Upper lobe of right lung (tissue), 1 donor: ENCODE data around the gene ZCCHC2. TPM values are rescaled to one million over a fixed set of nuclear protein-coding genes. Genes with fewer than 3 reads are reported as not detected.

ENCODE experiments used
- ATAC-seq: fragments of 200-7000 bp; cut with Tn5 transposase; one replicate; pipeline ENCODE4 v1.9.1; 2020; ENCODE audit warnings: mild to moderate bottlenecking, moderate library complexity
- DNase-seq: peaks from one replicate; pipeline ENCODE4 v3.0.0-alpha.2; 2020
- H3K27ac ChIP-seq: fragments of 200-600 bp; one replicate; pipeline ENCODE4 v1.8.0; 2022
- H3K27me3 ChIP-seq: fragments of 200-600 bp; one replicate; pipeline ENCODE4 v1.8.0; 2022; ENCODE audit warnings: mild to moderate bottlenecking
- H3K36me3 ChIP-seq: fragments of 200-600 bp; one replicate; pipeline ENCODE4 v1.8.0; 2022
- H3K4me1 ChIP-seq: fragments of 200-600 bp; one replicate; pipeline ENCODE4 v1.8.0; 2022
- H3K4me3 ChIP-seq: fragments of 200-600 bp; one replicate; pipeline ENCODE4 v1.8.0; 2022; ENCODE audit warnings: mild to moderate bottlenecking
- H3K9me3 ChIP-seq: fragments of 200-600 bp; one replicate; pipeline ENCODE4 v1.8.0; 2022
- CTCF ChIP-seq: fragments of 200-600 bp; IDR thresholded peaks from one replicate; pipeline ENCODE4 v1.8.0; 2022; ENCODE audit warnings: antibody characterized with exemption
- intact Hi-C: fragments of 100-400 bp; cut with DNase I; formaldehyde crosslinking; loops from one replicate; pipeline ENCODE4 v1.11.0; 2022
- total RNA-seq: library from RNA; stranded (reverse); fragmentation: NEBNext Ultra II Directional; extraction: Animal tissue kit (Norgen Biotek cat#: 25700); gene quantifications from one replicate; pipeline ENCODE4 v1.2.1, GENCODE V29; 2021
- donor health status: DM: no; HTN: yes; CAD: no; lungs with severe emphysema.

ZCCHC2 gene
- total RNA-seq, 1 donor from 2014 or later: 36.6 TPM

- no peak for TF ChIP-seq CTCF
- Histone ChIP-seq H3K4me1 (no peaks in the 10 kb centered on the region), H3K27me3 (no peaks in the 10 kb centered on the region), H3K4me3 (no peak overlapping the region), H3K36me3 (peaks cover 83% of the 10 kb centered on the region), H3K9me3 (no peaks in the 10 kb centered on the region), H3K27ac (no peak overlapping the region)
- intact Hi-C loops: no loop called here
- ATAC-seq (no peak), DNase-seq (no peak)
Measured at GRCh38 chr18:62564044-62564443, 41.2 kb downstream of the ZCCHC2 start.

- Histone ChIP-seq H3K9me3 (no peaks in the 10 kb centered on the region), H3K27me3 (no peaks in the 10 kb centered on the region), H3K4me1 (no peaks in the 10 kb centered on the region), H3K36me3 (peaks cover 88% of the 10 kb centered on the region), H3K4me3 (no peak overlapping the region), H3K27ac (no peak overlapping the region)
- intact Hi-C loops: no loop called here
- DNase-seq (no peak), ATAC-seq (peak; percentile 73)
- TF ChIP-seq CTCF: peak; percentile 31
Measured at GRCh38 chr18:62566199-62566598, 43.4 kb downstream of the ZCCHC2 start.

- Histone ChIP-seq H3K27me3 (no peaks in the 10 kb centered on the region), H3K36me3 (peaks cover 88% of the 10 kb centered on the region), H3K27ac (no peak overlapping the region), H3K4me1 (no peaks in the 10 kb centered on the region), H3K9me3 (no peaks in the 10 kb centered on the region), H3K4me3 (no peak overlapping the region)
- intact Hi-C loops: no loop called here
- TF ChIP-seq CTCF: no peak
- DNase-seq (no peak), ATAC-seq (no peak)
Measured at GRCh38 chr18:62566818-62567217, 44.0 kb downstream of the ZCCHC2 start.

GRCh38 chr18:62569081-62569655 lies 46.3 kb downstream of the ZCCHC2 start:
- Histone ChIP-seq H3K4me3 (no peak overlapping the region), H3K36me3 (peaks cover 87% of the 10 kb centered on the region), H3K9me3 (no peaks in the 10 kb centered on the region), H3K27ac (no peak overlapping the region), H3K27me3 (no peaks in the 10 kb centered on the region), H3K4me1 (no peaks in the 10 kb centered on the region)
- ATAC-seq: no peak
- TF ChIP-seq CTCF: no peak
- intact Hi-C loops: no loop called here
- no peak for DNase-seq

- peaks cover 91% of the 10 kb centered on the region for H3K36me3 ChIP-seq
- no peak overlapping the region for H3K4me3 ChIP-seq
- H3K27ac ChIP-seq: no peak overlapping the region
- no peak for TF ChIP-seq CTCF
- no peaks in the 10 kb centered on the region for H3K4me1 ChIP-seq
- H3K27me3 ChIP-seq: no peaks in the 10 kb centered on the region
- no peaks in the 10 kb centered on the region for H3K9me3 ChIP-seq
- intact Hi-C loops: no loop called here
- DNase-seq (no peak), ATAC-seq (no peak)
Measured at GRCh38 chr18:62571037-62571436, 48.2 kb downstream of the ZCCHC2 start.

- ATAC-seq: no peak
- intact Hi-C loops: no loop called here
- peaks cover 89% of the 10 kb centered on the region for H3K36me3 ChIP-seq
Measured at GRCh38 chr18:62571648-62572047, 48.8 kb downstream of the ZCCHC2 start.

More at GRCh38 chr18:62571648-62572047, 48.8 kb downstream of the ZCCHC2 start:
- Histone ChIP-seq H3K27me3 (no peaks in the 10 kb centered on the region), H3K27ac (no peak overlapping the region), H3K4me3 (no peak overlapping the region), H3K9me3 (no peaks in the 10 kb centered on the region), H3K4me1 (no peaks in the 10 kb centered on the region)
- DNase-seq: no peak
- TF ChIP-seq CTCF: no peak
